H9 (cell line): ENCODE measurements around the gene MYO1F. TPM values are rescaled to one million over a fixed set of nuclear protein-coding genes. Genes with fewer than 3 reads are reported as not detected.
A peak's percentile ranks its signal among the peaks of the same experiment; 100 is the strongest.

Source experiments
- DNase-seq: peaks from one replicate; pipeline ENCODE4 v3.0.0-alpha.2; 2017
- H2AFZ ChIP-seq: one replicate; pipeline ENCODE4 v1.6.1; 2013; ENCODE audit warnings: mild to moderate bottlenecking, low read length, control low read depth, moderate library complexity
- H2AK5ac ChIP-seq: 2 replicates; pipeline ENCODE4 v1.6.1; 2013; ENCODE audit warnings: low read length, control low read depth, mixed read lengths; ENCODE audit not compliant: insufficient read length
- H2BK120ac ChIP-seq: one replicate; pipeline ENCODE4 v1.6.1; 2013; ENCODE audit warnings: low read depth, mild to moderate bottlenecking, low read length, control low read depth, inconsistent platforms; ENCODE audit not compliant: poor library complexity, severe bottlenecking
- H2BK12ac ChIP-seq: 2 replicates; pipeline ENCODE4 v1.6.1; 2013; ENCODE audit warnings: low read length, control low read depth, mixed read lengths, low read depth; ENCODE audit not compliant: insufficient read length
- H2BK15ac ChIP-seq: 2 replicates; pipeline ENCODE4 v1.6.1; 2013; ENCODE audit warnings: low read depth, low read length, control low read depth
- H2BK20ac ChIP-seq: one replicate; pipeline ENCODE4 v1.6.1; 2013; ENCODE audit warnings: low read depth, mild to moderate bottlenecking, low read length, control low read depth, inconsistent platforms; ENCODE audit not compliant: poor library complexity, severe bottlenecking
- H2BK5ac ChIP-seq: 2 replicates; pipeline ENCODE4 v1.6.1; 2013; ENCODE audit warnings: low read length, control low read depth, mixed read lengths; ENCODE audit not compliant: insufficient read length
- H3K14ac ChIP-seq: 2 replicates; pipeline ENCODE4 v1.6.1; 2013; ENCODE audit warnings: low read length, control low read depth; ENCODE audit not compliant: insufficient read depth
- H3K18ac ChIP-seq: 2 replicates; pipeline ENCODE4 v1.6.1; 2013; ENCODE audit warnings: low read depth, mild to moderate bottlenecking, mixed read lengths, low read length, control low read depth; ENCODE audit not compliant: insufficient read length
- H3K23ac ChIP-seq: 2 replicates; pipeline ENCODE4 v1.6.1; 2013; ENCODE audit warnings: low read length, control low read depth, mixed read lengths, low read depth; ENCODE audit not compliant: insufficient read length
- H3K23me2 ChIP-seq: 2 replicates; pipeline ENCODE4 v1.6.1; 2013; ENCODE audit warnings: low read depth, mild to moderate bottlenecking, mixed read lengths, low read length, control low read depth; ENCODE audit not compliant: insufficient read length, poor library complexity, severe bottlenecking
- H3K27ac ChIP-seq: 2 replicates; pipeline ENCODE4 v1.5.1; 2013; ENCODE audit warnings: low read length, control low read depth, mixed read lengths, low read depth; ENCODE audit not compliant: insufficient read length
- H3K27me3 ChIP-seq: 2 replicates; pipeline ENCODE4 v1.6.1; 2013; ENCODE audit warnings: low read length, control low read depth, inconsistent platforms; ENCODE audit not compliant: insufficient read depth
- H3K4ac ChIP-seq: 2 replicates; pipeline ENCODE4 v1.6.1; 2013; ENCODE audit warnings: low read depth, mild to moderate bottlenecking, control low read depth, inconsistent platforms, low read length, moderate library complexity
- H3K4me1 ChIP-seq: 2 replicates; pipeline ENCODE4 v1.6.1; 2013; ENCODE audit warnings: low read length, control low read depth, inconsistent platforms; ENCODE audit not compliant: insufficient read depth
- H3K4me2 ChIP-seq: 2 replicates; pipeline ENCODE4 v1.6.1; 2013; ENCODE audit warnings: low read length, control low read depth, mixed read lengths; ENCODE audit not compliant: insufficient read length, insufficient read depth
- H3K56ac ChIP-seq: 2 replicates; pipeline ENCODE4 v1.6.1; 2013; ENCODE audit warnings: low read depth, mild to moderate bottlenecking, mixed read lengths, low read length, control low read depth; ENCODE audit not compliant: insufficient read length
- H3K79me1 ChIP-seq: 2 replicates; pipeline ENCODE4 v1.6.1; 2013; ENCODE audit warnings: low read depth, mild to moderate bottlenecking, moderate library complexity, low read length, control low read depth, inconsistent platforms; ENCODE audit not compliant: insufficient read depth, poor library complexity, severe bottlenecking
- H3K79me2 ChIP-seq: 2 replicates; pipeline ENCODE4 v1.6.1; 2013; ENCODE audit warnings: low read length, control low read depth, inconsistent platforms; ENCODE audit not compliant: insufficient read depth
- H3K9ac ChIP-seq: 2 replicates; pipeline ENCODE4 v1.6.1; 2013; ENCODE audit warnings: low read length, control low read depth, mixed read lengths; ENCODE audit not compliant: insufficient read length; ENCODE audit errors: extremely low read depth
- H3K9me3 ChIP-seq: one replicate; pipeline ENCODE4 v1.6.1; 2013; ENCODE audit warnings: low read depth, low read length, inconsistent platforms; ENCODE audit not compliant: control insufficient read depth
- H3T11ph ChIP-seq: one replicate; pipeline ENCODE4 v1.6.1; 2013; ENCODE audit warnings: mild to moderate bottlenecking, low read length, control low read depth, inconsistent platforms
- H4K20me1 ChIP-seq: one replicate; pipeline ENCODE4 v1.6.1; 2013; ENCODE audit not compliant: control insufficient read depth, insufficient read length, insufficient read depth
- H4K5ac ChIP-seq: 2 replicates; pipeline ENCODE4 v1.6.1; 2013; ENCODE audit warnings: low read depth, mild to moderate bottlenecking, mixed read lengths, low read length, control low read depth; ENCODE audit not compliant: insufficient read length
- H4K8ac ChIP-seq: replicated peaks from 2 replicates; pipeline ENCODE4 v1.6.1; 2013; ENCODE audit warnings: low read length, control low read depth, mixed read lengths, low read depth; ENCODE audit not compliant: insufficient read length
- H4K91ac ChIP-seq: 2 replicates; pipeline ENCODE4 v1.6.1; 2013; ENCODE audit warnings: low read depth, mild to moderate bottlenecking, moderate library complexity, mixed read lengths, low read length, control low read depth; ENCODE audit not compliant: insufficient read length
- H3K27ac Mint-ChIP-seq, 3 experiments: 2 replicates in 2 of 3; 3 replicates in 1 of 3; pipeline ENCODE4 v1.8.0; 2020 to 2021; ENCODE audit warnings: mixed read lengths in 3 of 3, mild to moderate bottlenecking in 1 of 3, moderate library complexity in 1 of 3
- H3K27me3 Mint-ChIP-seq: 2 replicates; pipeline ENCODE4 v1.8.0; 2021; ENCODE audit warnings: low read depth, mild to moderate bottlenecking, moderate library complexity, mixed read lengths
- H3K36me3 Mint-ChIP-seq, 3 experiments: 2 replicates in 2 of 3; 3 replicates in 1 of 3; pipeline ENCODE4 v1.8.0; 2020 to 2021; ENCODE audit warnings: low read depth in 3 of 3, mixed read lengths in 3 of 3; ENCODE audit not compliant: insufficient read depth in 1 of 3
- H3K4me1 Mint-ChIP-seq, 2 experiments: 2 replicates each; pipeline ENCODE4 v1.8.0; 2020; ENCODE audit warnings: mixed read lengths in 2 of 2
- H3K4me3 Mint-ChIP-seq, 2 experiments: 2 replicates in 1 of 2; 3 replicates in 1 of 2; pipeline ENCODE4 v1.8.0; 2020 to 2021; ENCODE audit warnings: mild to moderate bottlenecking in 2 of 2, mixed read lengths in 2 of 2, moderate library complexity in 1 of 2
- H3K9me3 Mint-ChIP-seq, 2 experiments: 2 replicates in 1 of 2; 3 replicates in 1 of 2; pipeline ENCODE4 v1.8.0; 2020; ENCODE audit warnings: mild to moderate bottlenecking in 2 of 2, mixed read lengths in 2 of 2, moderate library complexity in 1 of 2
- WGBS: extraction: QIAGEN DNeasy Blood & Tissue Kit; methylation state at CpG from one replicate; pipeline ENCODE4 v1.1.7; 2013; ENCODE audit warnings: missing lambda C conversion rate, low lambda C conversion rate, mixed read lengths; ENCODE audit not compliant: insufficient read length; ENCODE audit errors: extremely low coverage; 5-methylcytosine and 5-hydroxymethylcytosine counted together
- total RNA-seq: library from RNA; stranded (reverse); gene quantifications from 2 replicates; pipeline ENCODE4 v1.2.1, GENCODE V29; 2021
- TF ChIP-seq, protein P1 (sequence below): fragments of 200-600 bp; sonication (generic); conservative IDR thresholded peaks from 3 replicates; pipeline ENCODE4 v1.8.0; 2021; ENCODE audit warnings: antibody characterized with exemption, mild to moderate bottlenecking

MYO1F gene
- total RNA-seq, 1 experiment from 2014 or later: 1.0 TPM

DNA sequence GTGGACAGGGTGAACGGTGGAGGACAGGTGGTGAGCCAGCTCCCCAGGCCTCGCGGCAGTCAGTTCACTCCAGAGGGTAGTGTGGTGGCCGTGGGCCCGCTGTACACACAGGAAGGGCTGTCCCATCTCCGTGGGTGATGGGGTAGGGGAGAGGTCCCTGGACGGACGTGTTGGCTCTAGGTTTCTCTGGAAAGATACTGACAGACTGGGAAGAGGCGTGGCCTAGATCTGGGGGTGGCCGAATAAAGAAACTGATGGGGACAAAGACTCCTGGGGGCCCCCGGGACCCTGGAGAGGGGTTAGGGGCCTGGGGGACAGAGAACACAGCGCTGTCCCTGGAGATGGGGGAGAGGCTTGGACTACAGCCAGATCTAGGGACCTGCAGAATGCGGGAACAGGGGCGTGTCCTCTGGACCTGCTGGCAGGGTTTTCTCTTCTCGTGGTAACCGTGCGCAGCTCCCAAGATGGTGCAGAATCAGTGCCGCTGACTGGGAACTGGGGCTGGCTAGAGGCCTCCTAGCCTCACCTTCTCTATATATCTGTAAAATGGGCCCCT lies 70.8 kb downstream of the MYO1F start:
- H3K23me2 ChIP-seq: peaks cover 5% of the 10 kb centered on the region
- H2BK12ac ChIP-seq: no peak overlapping the region
- no peak overlapping the region for H2BK15ac ChIP-seq
- no peak overlapping the region for H4K8ac ChIP-seq
- no peaks in the 10 kb centered on the region for H3K27me3 ChIP-seq
- H3K9me3 Mint-ChIP-seq: no peaks in the 10 kb centered on the region
- peak overlapping the region; percentile 77 to 84 for H3K4me3 Mint-ChIP-seq
- H2AK5ac ChIP-seq: no peak overlapping the region
- H2BK120ac ChIP-seq: no peak overlapping the region
- peak; percentile 69 for DNase-seq
- H4K91ac ChIP-seq: no peak overlapping the region
- H3K27ac Mint-ChIP-seq: peak overlapping the region; percentile 68 to 73 (median 72); a peak in 2 of 7 replicates
- H3K14ac ChIP-seq: no peak overlapping the region
- H3K36me3 Mint-ChIP-seq: peaks cover 0 to 3% (median 0%) of the 10 kb centered on the region in 3 experiments; a peak in 2 of 7 replicates
- H3K56ac ChIP-seq: no peak overlapping the region
- no peak overlapping the region for H2BK20ac ChIP-seq
- no peaks in the 10 kb centered on the region for H3K4me1 ChIP-seq
- H2BK5ac ChIP-seq: no peak overlapping the region
- H3K4ac ChIP-seq: no peak overlapping the region
- H3K27ac ChIP-seq: no peak overlapping the region
- H4K5ac ChIP-seq: no peak overlapping the region
- H3T11ph ChIP-seq: no peak overlapping the region
- no peaks in the 10 kb centered on the region for H3K9me3 ChIP-seq
- peak overlapping the region; percentile 52 for H3K4me2 ChIP-seq
- H3K27me3 Mint-ChIP-seq: peaks cover 3% of the 10 kb centered on the region
- TF ChIP-seq, protein P1, sequence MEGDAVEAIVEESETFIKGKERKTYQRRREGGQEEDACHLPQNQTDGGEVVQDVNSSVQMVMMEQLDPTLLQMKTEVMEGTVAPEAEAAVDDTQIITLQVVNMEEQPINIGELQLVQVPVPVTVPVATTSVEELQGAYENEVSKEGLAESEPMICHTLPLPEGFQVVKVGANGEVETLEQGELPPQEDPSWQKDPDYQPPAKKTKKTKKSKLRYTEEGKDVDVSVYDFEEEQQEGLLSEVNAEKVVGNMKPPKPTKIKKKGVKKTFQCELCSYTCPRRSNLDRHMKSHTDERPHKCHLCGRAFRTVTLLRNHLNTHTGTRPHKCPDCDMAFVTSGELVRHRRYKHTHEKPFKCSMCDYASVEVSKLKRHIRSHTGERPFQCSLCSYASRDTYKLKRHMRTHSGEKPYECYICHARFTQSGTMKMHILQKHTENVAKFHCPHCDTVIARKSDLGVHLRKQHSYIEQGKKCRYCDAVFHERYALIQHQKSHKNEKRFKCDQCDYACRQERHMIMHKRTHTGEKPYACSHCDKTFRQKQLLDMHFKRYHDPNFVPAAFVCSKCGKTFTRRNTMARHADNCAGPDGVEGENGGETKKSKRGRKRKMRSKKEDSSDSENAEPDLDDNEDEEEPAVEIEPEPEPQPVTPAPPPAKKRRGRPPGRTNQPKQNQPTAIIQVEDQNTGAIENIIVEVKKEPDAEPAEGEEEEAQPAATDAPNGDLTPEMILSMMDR: peak; percentile 33; the same call in 1 of the 3 replicates
- H2AFZ ChIP-seq: no peak overlapping the region
- H3K79me1 ChIP-seq: no peaks in the 10 kb centered on the region
- no peaks in the 10 kb centered on the region for H3K79me2 ChIP-seq
- H4K20me1 ChIP-seq: no peaks in the 10 kb centered on the region
- no peak overlapping the region for H3K9ac ChIP-seq
- H3K18ac ChIP-seq: no peak overlapping the region
- WGBS: no CpG with 5 or more reads among the region's 18 CpGs
- H3K4me1 Mint-ChIP-seq: peaks cover 6 to 16% of the 10 kb centered on the region in 2 experiments
- H3K23ac ChIP-seq: no peak overlapping the region
